GM18526 (cell line): ENCODE data around the gene CEP70.

Experiments used
- POLR2A ChIP-seq: IDR thresholded peaks from 3 replicates; pipeline ENCODE4 v1.6.1; 2011; ENCODE audit not compliant: insufficient read length; ENCODE audit errors: extremely low read depth

The CEP70 gene

GRCh38 chr3:138542977-138543376 lies 51.1 kb downstream of the CEP70 start:
- TF ChIP-seq POLR2A = no peak

GRCh38 chr3:138539352-138539751 lies 54.7 kb downstream of the CEP70 start:
- no peak for TF ChIP-seq POLR2A

GRCh38 chr3:138513090-138513843 lies 80.8 kb downstream of the CEP70 start:
- no peak for TF ChIP-seq POLR2A

- no peak for TF ChIP-seq POLR2A
Observed at GRCh38 chr3:138511945-138512344, 82.1 kb downstream of the CEP70 start.

GRCh38 chr3:138509586-138509985 lies 84.5 kb downstream of the CEP70 start:
- no peak for TF ChIP-seq POLR2A

- no peak for TF ChIP-seq POLR2A
Observed at GRCh38 chr3:138507524-138507923, 86.5 kb downstream of the CEP70 start.

GRCh38 chr3:138498991-138499390 lies 95.1 kb downstream of the CEP70 start:
- TF ChIP-seq POLR2A = no peak

- no peak for TF ChIP-seq POLR2A
Observed at GRCh38 chr3:138497851-138498250, 96.2 kb downstream of the CEP70 start.

- no peak for TF ChIP-seq POLR2A
Observed at GRCh38 chr3:138497021-138497420, 97.0 kb downstream of the CEP70 start.

GRCh38 chr3:138496436-138496835 lies 97.6 kb downstream of the CEP70 start:
- TF ChIP-seq POLR2A = no peak

GRCh38 chr3:138494607-138494929 lies 99.5 kb downstream of the CEP70 start:
- no peak for TF ChIP-seq POLR2A

GRCh38 chr3:138493804-138494606 lies 100.1 kb downstream of the CEP70 start:
- TF ChIP-seq POLR2A = no peak

- no peak for TF ChIP-seq POLR2A
Observed at GRCh38 chr3:138492980-138493675, 100.9 kb downstream of the CEP70 start.

GRCh38 chr3:138491971-138492370 lies 102.1 kb downstream of the CEP70 start:
- TF ChIP-seq POLR2A = no peak

- TF ChIP-seq POLR2A = no peak
Observed at GRCh38 chr3:138479438-138479863, 114.6 kb downstream of the CEP70 start.

GRCh38 chr3:138477801-138478200 lies 116.3 kb downstream of the CEP70 start:
- TF ChIP-seq POLR2A = no peak

- TF ChIP-seq POLR2A = no peak
Observed at GRCh38 chr3:138477120-138477519, 116.9 kb downstream of the CEP70 start.

- TF ChIP-seq POLR2A = no peak
Observed at GRCh38 chr3:138476526-138476925, 117.5 kb downstream of the CEP70 start.
